NCI-H187 (cell line): ENCODE results near the gene COL6A2.
"Not testable (repeated sequence)": the region's sequence is repeated elsewhere in the genome, so short reads cannot be mapped to it uniquely, and the experiment has no call there.

Experiments used
- DNase-seq, 2 experiments: peaks; one replicate each; lab custom pipeline; 2025; lab: John Stamatoyannopoulos, UW

Gene COL6A2

DNA sequence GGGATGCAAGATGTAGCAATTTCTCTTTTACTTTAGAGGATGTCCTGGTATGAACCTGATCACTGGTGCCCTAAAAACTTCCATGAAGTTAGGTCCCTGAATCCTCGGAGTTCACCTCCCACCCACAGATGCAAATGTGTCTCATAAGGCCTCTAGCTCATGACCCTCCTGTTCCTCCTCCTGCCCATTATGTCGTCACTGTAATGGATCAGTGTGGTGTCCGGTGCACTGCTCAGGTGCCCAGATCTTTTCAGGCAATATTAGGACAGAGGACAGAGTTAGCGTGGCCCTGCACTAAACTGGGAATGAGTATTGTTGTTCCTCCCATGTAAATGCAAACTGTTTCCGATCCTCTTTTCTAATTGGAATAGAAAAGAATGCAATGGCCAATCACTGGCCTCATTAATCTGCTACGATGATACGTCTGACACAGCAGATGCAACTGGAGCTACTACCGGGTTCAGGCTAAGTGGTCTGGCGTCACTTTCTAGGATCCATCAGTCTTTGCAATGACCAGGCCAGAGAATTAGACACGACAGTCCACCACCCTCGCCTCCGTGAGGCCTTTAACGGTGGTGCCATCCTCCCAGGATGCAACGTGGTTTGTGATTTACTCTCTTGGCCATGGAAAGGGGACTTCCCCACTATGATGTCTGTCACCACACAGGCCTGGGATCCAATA lies 3.4 kb upstream of the COL6A2 start:
- no peak for DNase-seq

DNA sequence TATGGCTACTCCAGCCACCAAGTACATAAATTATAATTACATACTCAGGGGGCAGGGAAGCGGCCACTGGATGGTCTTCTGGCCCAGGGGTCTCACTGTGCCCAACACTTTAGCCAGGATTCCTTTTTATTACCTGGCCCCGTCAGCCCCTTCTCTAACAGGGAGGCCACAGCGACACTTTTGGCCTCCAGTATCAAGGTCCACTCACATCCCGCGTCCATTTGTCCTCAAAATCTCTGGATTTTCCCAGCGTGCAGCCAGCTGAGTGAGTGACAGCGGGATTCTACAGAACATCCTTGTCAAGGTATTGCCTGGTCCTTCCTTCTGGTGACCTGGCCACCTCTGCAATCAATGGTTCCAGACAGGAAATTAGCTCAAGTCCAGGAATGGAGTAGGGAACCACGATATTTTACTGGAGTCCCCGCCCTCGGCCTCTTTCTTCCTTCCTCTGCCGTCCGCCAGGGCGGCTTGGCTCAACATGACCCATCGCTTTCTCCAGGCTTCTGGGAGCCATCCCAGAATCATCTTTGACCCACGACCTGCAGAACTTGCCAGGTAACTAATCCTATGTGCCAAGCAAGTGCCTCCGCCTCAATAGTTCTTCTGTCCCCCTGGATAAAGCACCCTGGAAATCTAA lies 2.7 kb upstream of the COL6A2 start:
- DNase-seq = no peak

- no peak for DNase-seq
These were observed 1.9 kb upstream of the COL6A2 start for GRCh38 chr21:46095814-46096595.

DNA sequence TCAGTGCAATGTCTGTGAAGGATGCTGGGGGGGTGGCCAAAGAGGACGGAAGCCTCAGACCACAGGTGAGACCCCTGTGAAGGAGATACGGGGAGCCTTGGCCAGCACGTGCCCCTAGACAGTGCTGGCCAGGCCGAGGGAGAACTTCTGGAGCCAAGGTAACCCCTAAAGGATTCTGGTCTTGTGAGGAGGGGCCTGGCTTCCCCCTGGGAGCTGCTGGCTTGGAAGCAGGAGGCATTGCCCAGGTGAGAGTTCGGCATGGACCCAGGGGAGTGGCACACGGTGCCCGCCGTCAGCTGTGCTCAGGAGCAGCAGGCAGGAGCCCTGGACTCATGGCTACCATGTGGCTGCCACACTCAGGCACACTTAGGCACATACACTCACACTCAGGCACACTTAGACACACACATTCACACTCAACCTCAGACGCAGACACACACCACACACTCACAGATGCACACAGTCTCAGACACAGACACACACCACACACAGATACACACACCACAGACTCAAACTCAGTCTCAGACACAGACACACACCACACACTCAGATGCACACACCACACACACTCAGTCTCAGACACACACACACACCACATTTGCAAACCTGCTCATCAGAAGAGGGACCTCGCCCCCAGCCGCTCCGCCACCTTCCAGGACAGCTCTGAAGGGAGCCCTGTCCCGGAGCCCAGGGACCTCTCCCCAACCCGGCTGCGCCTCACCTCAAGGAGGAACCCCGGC lies 1.1 kb upstream of the COL6A2 start:
- no peak for DNase-seq

DNA sequence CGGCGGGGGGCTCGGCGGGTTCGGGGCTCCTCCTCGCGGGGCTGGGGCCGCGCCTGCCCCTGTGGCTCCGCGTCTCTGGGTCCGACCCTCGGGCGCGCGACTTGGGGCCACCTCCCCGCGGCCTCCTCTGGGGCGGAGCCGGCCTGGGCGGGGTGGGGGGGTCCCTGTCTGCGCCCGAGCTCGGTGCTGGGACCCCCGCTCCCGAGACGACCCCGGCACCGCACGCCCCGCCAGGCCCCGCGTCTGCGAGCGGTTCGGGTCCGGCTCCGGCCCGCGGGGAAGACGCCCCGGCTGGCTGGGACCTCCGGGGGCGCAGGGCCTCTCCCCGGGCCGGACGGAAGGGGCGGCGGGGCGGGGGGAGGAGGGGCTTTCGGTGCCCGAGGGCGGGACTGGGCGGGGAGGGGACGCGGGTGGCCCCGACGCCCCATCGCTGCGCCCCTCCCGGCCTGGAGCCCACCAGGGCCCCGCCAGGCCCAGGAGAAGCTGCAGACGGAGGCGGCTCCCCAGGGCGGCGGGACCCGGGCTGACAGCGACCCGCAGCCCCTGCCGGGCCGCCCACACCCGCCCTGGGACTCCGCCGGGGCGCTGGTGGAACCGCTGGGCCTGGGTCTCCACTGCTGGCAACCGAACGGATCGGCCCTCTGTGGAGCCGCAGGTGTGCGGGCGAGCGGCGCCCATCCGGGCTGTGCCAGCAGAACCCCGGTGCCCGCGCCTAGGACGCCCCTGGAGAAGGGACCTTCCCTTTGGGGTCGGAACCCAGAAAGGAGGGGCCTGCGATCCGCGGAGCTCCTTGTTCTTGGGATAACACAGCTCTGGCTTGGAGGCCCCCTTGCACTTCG lies 610 bp downstream of the COL6A2 start:
- no peak for DNase-seq

DNA sequence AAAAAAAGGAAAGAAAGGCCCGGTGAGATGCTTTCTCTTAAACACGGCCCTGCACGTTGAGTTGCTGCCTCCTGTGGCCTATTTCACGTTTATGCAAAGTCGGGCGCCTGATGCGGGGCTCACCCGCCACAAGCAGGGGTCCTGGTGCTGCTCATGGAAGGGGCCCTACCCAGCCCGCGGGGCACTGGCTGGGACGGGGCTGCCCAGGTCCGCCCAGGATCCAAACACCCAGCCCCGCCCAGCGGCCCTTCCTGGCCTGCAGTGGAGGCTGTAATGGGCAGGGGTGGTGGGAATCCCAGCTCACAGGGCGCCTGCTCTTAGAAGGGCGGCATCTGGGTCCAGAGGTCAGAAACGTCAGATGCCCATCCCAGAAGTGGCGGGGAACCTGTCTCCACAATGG lies 1.6 kb downstream of the COL6A2 start:
- no peak for DNase-seq

GRCh38 chr21:46100020-46100419 lies 2.1 kb downstream of the COL6A2 start:
- no peak for DNase-seq

DNA sequence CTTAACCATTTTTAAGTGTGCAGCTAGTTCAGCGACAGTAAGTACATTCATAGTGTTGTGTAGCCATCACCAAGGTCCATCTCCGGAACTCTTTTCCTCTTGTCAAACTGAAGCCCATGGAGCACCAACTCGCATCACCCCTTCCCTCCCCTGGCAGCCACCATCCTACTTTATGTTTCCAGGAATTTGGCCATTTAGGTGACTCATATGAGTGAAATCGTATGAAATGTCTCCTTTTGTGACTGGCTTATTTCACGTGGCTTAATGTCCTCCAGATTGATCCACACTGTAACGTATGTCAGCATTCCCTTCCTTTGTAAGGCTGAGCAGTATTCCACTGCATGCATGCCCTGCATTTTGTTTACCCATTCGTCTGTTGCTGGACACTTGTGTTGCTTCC lies 2.5 kb downstream of the COL6A2 start:
- DNase-seq = no peak

- no peak for DNase-seq
These were observed 3.0 kb downstream of the COL6A2 start for GRCh38 chr21:46100906-46101305.

DNA sequence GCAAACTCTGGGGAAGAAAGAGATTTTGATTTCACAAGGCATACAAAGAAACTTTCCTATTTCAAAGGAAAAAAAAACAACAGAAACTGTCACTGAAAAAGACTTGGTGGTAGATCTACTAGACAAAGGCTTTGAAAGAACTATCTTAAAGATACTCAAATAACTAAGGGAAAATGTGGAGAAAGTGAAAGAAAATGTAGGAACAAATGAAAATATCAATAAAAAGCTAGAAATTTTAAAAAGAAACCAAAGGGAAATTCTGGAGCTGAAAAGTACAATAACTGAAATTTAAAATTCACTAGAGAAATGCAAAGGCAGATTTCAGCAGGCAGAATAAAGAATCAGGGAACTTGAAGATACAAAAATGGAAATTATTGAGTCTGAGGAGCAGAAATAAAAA lies 6.2 kb downstream of the COL6A2 start:
- no peak for DNase-seq

- DNase-seq = not testable (repeated sequence)
These were observed 9.5 kb downstream of the COL6A2 start for GRCh38 chr21:46107376-46107775.

DNA sequence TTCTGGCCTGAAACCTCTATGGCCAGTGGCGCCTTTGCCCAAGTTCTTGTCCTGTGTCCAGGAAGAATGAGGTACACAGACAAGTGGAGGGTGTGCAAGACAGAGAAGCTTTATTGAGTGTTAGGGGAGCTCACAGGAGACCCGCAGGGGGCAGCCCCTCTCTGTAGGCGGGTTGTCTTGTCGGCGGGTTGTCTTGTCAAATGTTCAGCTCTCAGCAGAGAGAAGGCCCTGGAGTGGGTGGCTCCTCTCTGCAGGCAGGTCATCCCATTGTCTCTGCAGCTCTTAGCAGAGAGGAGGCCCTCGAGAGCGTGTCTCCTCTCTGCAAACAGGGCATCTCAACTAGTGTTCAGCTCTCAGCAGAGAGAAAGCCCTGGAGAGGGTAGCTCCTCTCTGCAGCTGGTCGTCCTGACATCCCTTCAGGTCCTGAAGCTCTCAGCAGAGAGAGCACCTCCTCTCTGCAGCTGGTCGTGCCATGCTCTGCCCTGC lies 11.0 kb downstream of the COL6A2 start:
- no peak for DNase-seq

- no peak for DNase-seq
These were observed 11.7 kb downstream of the COL6A2 start for GRCh38 chr21:46109313-46110221.

DNA sequence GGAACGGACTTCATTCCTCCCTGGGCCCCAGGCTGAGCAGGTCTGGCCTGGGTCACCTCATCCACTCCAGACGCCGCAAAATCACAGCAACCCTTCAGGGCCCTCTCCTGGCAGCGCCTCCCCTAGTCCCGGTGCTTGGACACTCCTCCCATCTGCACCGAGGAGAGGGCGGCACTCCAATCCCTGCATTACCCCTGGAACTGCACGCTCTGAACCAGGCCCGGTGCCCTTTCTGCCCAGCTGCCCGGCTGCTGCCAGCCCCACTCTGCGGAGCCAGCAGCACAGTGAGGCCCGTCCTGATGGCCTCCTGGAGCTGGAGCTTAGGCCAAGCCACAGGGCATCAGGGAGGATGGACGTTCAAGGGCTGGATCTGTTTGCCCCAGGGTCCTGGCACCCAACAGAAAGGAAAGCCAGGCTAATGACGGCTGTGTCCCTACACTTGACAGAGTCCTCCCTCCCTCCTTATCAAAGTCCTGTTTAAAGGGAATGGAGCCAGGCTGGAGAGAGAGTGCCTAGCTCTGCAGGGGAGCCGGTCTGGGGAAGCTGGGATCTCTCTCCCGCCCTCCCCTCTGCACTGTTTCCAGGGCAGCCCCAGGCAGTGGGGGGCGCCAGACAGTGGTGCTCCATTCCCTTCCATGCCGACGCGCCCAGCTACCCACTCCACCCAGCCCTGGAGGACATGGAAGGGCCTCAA lies 12.7 kb downstream of the COL6A2 start:
- DNase-seq = no peak

DNA sequence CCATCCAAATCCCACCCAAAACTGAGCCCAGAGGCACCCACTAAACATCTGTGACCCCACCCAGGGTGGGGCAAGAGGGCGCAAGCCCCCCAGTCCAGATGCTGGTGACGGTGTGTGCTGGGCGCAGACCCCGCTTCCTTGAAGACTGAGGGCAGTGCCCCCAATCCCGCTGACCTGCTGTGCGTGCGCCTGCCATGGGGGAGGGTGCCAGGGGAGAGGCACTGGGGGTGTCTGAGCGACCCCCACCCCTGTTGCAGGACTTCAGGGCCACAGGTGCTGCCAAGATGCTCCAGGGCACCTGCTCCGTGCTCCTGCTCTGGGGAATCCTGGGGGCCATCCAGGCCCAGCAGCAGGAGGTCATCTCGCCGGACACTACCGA lies 13.3 kb downstream of the COL6A2 start:
- DNase-seq = no peak

GRCh38 chr21:46111857-46112724 lies 14.2 kb downstream of the COL6A2 start:
- DNase-seq = no peak

- no peak for DNase-seq
These were observed 14.9 kb downstream of the COL6A2 start for GRCh38 chr21:46112725-46113215.

- DNase-seq = no peak
These were observed 15.7 kb downstream of the COL6A2 start for GRCh38 chr21:46113497-46114176.
